ENCODE measurements around the gene STAT1.

STAT1 gene

GRCh38 chr2:190978389-190979053 is 35.5 kb downstream of the STAT1 start:
- Histone ChIP-seq H3K4me1 (ENCODE audit: control insufficient read depth, insufficient read depth, low read length) (no peaks in the 10 kb centered on the region), H3K9me3 (replicated peaks; ENCODE audit: low read length) (no peaks in the 10 kb centered on the region), H3K9ac (ENCODE audit: low read depth, low read length) (no peak overlapping the region), H3K4me3 (ENCODE audit: low read length) (no peak overlapping the region), H3K27me3 (ENCODE audit: control insufficient read depth, insufficient read depth, low read length) (no peaks in the 10 kb centered on the region), H3K4me2 (ENCODE audit: low read length) (no peak overlapping the region), H3K36me3 (ENCODE audit: insufficient read depth, low read length) (peaks cover 98% of the 10 kb centered on the region)

- peaks cover 98% of the 10 kb centered on the region for H3K36me3 ChIP-seq (ENCODE audit: insufficient read depth, low read length)
- H3K4me3 ChIP-seq (ENCODE audit: low read length) = no peak overlapping the region
- H3K27me3 ChIP-seq (ENCODE audit: control insufficient read depth, insufficient read depth, low read length) = no peaks in the 10 kb centered on the region
- no peak overlapping the region for H3K9ac ChIP-seq (ENCODE audit: low read depth, low read length)
- no peak overlapping the region for H3K4me2 ChIP-seq (ENCODE audit: low read length)
- H3K9me3 ChIP-seq (replicated peaks; ENCODE audit: low read length) = no peaks in the 10 kb centered on the region
- no peaks in the 10 kb centered on the region for H3K4me1 ChIP-seq (ENCODE audit: control insufficient read depth, insufficient read depth, low read length)
Measured at GRCh38 chr2:190977505-190977904, 36.5 kb downstream of the STAT1 start.

DNA sequence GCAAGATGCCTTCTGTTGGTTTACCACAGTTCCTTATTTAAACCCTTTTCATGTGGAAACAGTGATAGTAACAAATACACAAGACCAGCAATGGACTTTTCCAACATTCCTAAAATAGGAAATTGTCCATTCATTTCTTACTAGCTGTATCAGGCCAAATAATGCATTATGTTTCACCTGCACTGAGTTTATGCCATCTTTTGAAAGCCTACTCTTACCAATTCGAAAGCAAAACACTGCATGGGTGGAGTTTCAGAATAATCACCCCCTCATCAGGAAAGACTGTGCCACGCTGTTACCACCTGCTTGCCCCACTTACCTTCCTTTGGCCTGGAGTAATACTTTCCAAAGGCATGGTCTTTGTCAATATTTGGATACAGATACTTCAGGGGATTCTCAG is 37.5 kb downstream of the STAT1 start:
- Histone ChIP-seq H3K9ac (ENCODE audit: low read depth, low read length) (no peak overlapping the region), H3K9me3 (replicated peaks; ENCODE audit: low read length) (no peaks in the 10 kb centered on the region), H3K27me3 (ENCODE audit: control insufficient read depth, insufficient read depth, low read length) (no peaks in the 10 kb centered on the region), H3K4me3 (ENCODE audit: low read length) (no peak overlapping the region), H3K36me3 (ENCODE audit: insufficient read depth, low read length) (peaks cover 94% of the 10 kb centered on the region), H3K4me1 (ENCODE audit: control insufficient read depth, insufficient read depth, low read length) (no peaks in the 10 kb centered on the region), H3K4me2 (ENCODE audit: low read length) (no peak overlapping the region)

DNA sequence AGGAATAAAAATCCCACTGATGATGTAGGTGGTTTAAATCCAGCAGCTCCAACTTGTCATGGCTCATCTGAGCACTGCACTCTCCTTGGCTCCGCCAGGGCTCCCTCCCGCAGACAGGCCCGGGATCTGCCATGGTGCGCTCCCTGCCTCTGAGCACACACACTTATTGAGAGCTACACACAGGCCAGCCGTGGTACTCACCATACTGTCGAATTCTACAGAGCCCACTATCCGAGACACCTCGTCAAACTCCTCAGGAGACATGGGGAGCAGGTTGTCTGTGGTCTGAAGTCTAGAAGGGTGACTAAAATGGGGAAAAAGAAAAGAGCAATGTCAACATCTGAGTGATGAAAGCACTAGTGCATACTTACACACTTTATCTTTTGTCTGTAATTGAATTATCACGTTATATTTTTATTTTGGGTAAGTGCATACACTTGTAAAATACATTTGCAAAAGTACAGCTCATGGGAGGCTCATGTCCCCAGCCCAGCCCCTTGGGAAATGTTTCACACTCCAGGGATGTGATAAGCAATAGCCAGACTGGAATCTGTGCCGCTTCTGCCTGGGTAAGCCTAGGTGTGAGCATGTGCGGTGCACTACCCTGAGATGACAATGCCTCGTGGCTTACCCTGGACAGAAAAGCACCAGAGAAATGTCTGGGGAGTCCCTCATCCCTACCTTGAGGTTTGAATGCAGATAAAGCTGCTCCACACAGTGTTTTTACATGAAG is 39.2 kb downstream of the STAT1 start:
- H3K36me3 ChIP-seq (ENCODE audit: insufficient read depth, low read length) = peaks cover 94% of the 10 kb centered on the region
- no peaks in the 10 kb centered on the region for H3K9me3 ChIP-seq (replicated peaks; ENCODE audit: low read length)
- no peaks in the 10 kb centered on the region for H3K27me3 ChIP-seq (ENCODE audit: control insufficient read depth, insufficient read depth, low read length)
- H3K4me2 ChIP-seq (ENCODE audit: low read length) = no peak overlapping the region
- no peak overlapping the region for H3K9ac ChIP-seq (ENCODE audit: low read depth, low read length)
- H3K4me3 ChIP-seq (ENCODE audit: low read length) = no peak overlapping the region
- no peaks in the 10 kb centered on the region for H3K4me1 ChIP-seq (ENCODE audit: control insufficient read depth, insufficient read depth, low read length)

DNA sequence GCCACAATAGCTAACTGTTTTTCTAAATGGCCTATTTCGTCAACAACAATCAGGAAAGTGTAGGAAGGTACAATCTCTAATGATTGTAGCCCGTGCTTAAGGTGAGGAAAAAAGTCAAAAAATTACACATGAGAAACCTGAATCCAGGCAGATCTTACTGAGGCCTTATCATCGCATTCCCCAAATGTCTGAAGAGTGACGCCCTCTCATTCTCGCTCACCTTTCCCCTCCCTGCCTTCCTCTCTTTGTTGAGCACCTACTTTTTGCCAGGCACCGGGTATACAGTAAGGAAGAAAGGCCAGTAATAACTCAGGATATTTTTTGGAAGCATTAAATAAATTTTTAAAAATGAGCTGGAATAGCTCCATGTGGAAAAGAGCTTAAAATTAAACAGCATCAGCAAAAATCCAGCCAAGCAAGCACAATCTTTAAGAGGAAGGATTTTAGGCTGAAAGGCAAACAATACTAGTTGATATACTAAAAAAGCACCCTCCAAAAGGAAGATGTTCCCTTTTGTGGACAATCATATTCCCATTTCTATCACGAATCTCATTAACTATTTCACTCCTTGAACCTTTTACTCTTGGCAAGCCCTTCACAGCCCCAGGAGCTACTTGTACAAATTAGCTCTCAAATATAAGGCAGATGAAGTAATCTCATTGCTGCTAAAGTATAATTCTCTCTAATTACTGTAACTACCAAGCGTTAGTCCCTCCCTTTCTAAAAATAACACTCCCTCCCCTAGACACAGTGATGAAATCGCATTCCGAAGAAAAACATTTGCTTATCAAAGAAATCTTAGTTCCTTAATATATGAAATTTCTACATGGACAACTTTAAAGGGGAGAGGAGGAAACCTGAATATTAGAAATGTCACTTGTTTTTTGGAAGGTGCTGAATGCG is 40.0 kb downstream of the STAT1 start:
- Histone ChIP-seq H3K9me3 (replicated peaks; ENCODE audit: low read length) (no peaks in the 10 kb centered on the region), H3K9ac (ENCODE audit: low read depth, low read length) (no peak overlapping the region), H3K4me2 (ENCODE audit: low read length) (no peak overlapping the region), H3K4me1 (ENCODE audit: control insufficient read depth, insufficient read depth, low read length) (no peaks in the 10 kb centered on the region), H3K36me3 (ENCODE audit: insufficient read depth, low read length) (peaks cover 93% of the 10 kb centered on the region), H3K27me3 (ENCODE audit: control insufficient read depth, insufficient read depth, low read length) (no peaks in the 10 kb centered on the region), H3K4me3 (ENCODE audit: low read length) (no peak overlapping the region)

GRCh38 chr2:190973262-190973661 is 40.7 kb downstream of the STAT1 start:
- no peaks in the 10 kb centered on the region for H3K4me1 ChIP-seq (ENCODE audit: control insufficient read depth, insufficient read depth, low read length)

GRCh38 chr2:190972846-190973245 is 41.1 kb downstream of the STAT1 start:
- Histone ChIP-seq H3K27me3 (ENCODE audit: control insufficient read depth, insufficient read depth, low read length) (no peaks in the 10 kb centered on the region), H3K4me2 (ENCODE audit: low read length) (no peak overlapping the region), H3K9ac (ENCODE audit: low read depth, low read length) (no peak overlapping the region), H3K4me1 (ENCODE audit: control insufficient read depth, insufficient read depth, low read length) (no peaks in the 10 kb centered on the region), H3K9me3 (replicated peaks; ENCODE audit: low read length) (no peaks in the 10 kb centered on the region), H3K36me3 (ENCODE audit: insufficient read depth, low read length) (peaks cover 91% of the 10 kb centered on the region), H3K4me3 (ENCODE audit: low read length) (no peak overlapping the region)

More at GRCh38 chr2:190973262-190973661, 40.7 kb downstream of the STAT1 start:
- Histone ChIP-seq H3K9ac (ENCODE audit: low read depth, low read length) (no peak overlapping the region), H3K27me3 (ENCODE audit: control insufficient read depth, insufficient read depth, low read length) (no peaks in the 10 kb centered on the region), H3K4me2 (ENCODE audit: low read length) (no peak overlapping the region), H3K36me3 (ENCODE audit: insufficient read depth, low read length) (peaks cover 90% of the 10 kb centered on the region), H3K9me3 (replicated peaks; ENCODE audit: low read length) (no peaks in the 10 kb centered on the region), H3K4me3 (ENCODE audit: low read length) (no peak overlapping the region)

- Histone ChIP-seq H3K36me3 (ENCODE audit: insufficient read depth, low read length) (peaks cover 91% of the 10 kb centered on the region), H3K9me3 (replicated peaks; ENCODE audit: low read length) (no peaks in the 10 kb centered on the region), H3K4me3 (ENCODE audit: low read length) (no peak overlapping the region), H3K4me1 (ENCODE audit: control insufficient read depth, insufficient read depth, low read length) (no peaks in the 10 kb centered on the region), H3K4me2 (ENCODE audit: low read length) (no peak overlapping the region), H3K9ac (ENCODE audit: low read depth, low read length) (no peak overlapping the region), H3K27me3 (ENCODE audit: control insufficient read depth, insufficient read depth, low read length) (no peaks in the 10 kb centered on the region)
Measured at GRCh38 chr2:190972213-190972612, 41.8 kb downstream of the STAT1 start.

GRCh38 chr2:190970873-190971506 is 43.0 kb downstream of the STAT1 start:
- H3K4me3 ChIP-seq (ENCODE audit: low read length) = no peak overlapping the region

GRCh38 chr2:190970160-190970559 is 43.8 kb downstream of the STAT1 start:
- H3K9me3 ChIP-seq (replicated peaks; ENCODE audit: low read length) = no peaks in the 10 kb centered on the region
- H3K4me2 ChIP-seq (ENCODE audit: low read length) = no peak overlapping the region
- H3K4me3 ChIP-seq (ENCODE audit: low read length) = no peak overlapping the region
- no peak overlapping the region for H3K9ac ChIP-seq (ENCODE audit: low read depth, low read length)
- H3K4me1 ChIP-seq (ENCODE audit: control insufficient read depth, insufficient read depth, low read length) = no peaks in the 10 kb centered on the region
- no peaks in the 10 kb centered on the region for H3K27me3 ChIP-seq (ENCODE audit: control insufficient read depth, insufficient read depth, low read length)
- peaks cover 85% of the 10 kb centered on the region for H3K36me3 ChIP-seq (ENCODE audit: insufficient read depth, low read length)

More at GRCh38 chr2:190970873-190971506, 43.0 kb downstream of the STAT1 start:
- Histone ChIP-seq H3K9me3 (replicated peaks; ENCODE audit: low read length) (no peaks in the 10 kb centered on the region), H3K9ac (ENCODE audit: low read depth, low read length) (no peak overlapping the region), H3K36me3 (ENCODE audit: insufficient read depth, low read length) (peaks cover 85% of the 10 kb centered on the region), H3K4me1 (ENCODE audit: control insufficient read depth, insufficient read depth, low read length) (no peaks in the 10 kb centered on the region), H3K4me2 (ENCODE audit: low read length) (no peak overlapping the region), H3K27me3 (ENCODE audit: control insufficient read depth, insufficient read depth, low read length) (no peaks in the 10 kb centered on the region)

GRCh38 chr2:190968522-190968921 is 45.4 kb downstream of the STAT1 start:
- H3K9me3 ChIP-seq (replicated peaks; ENCODE audit: low read length) = no peaks in the 10 kb centered on the region
- H3K4me3 ChIP-seq (ENCODE audit: low read length) = no peak overlapping the region
- H3K4me2 ChIP-seq (ENCODE audit: low read length) = no peak overlapping the region
- no peak overlapping the region for H3K9ac ChIP-seq (ENCODE audit: low read depth, low read length)
- no peaks in the 10 kb centered on the region for H3K27me3 ChIP-seq (ENCODE audit: control insufficient read depth, insufficient read depth, low read length)
- peaks cover 83% of the 10 kb centered on the region for H3K36me3 ChIP-seq (ENCODE audit: insufficient read depth, low read length)
- H3K4me1 ChIP-seq (ENCODE audit: control insufficient read depth, insufficient read depth, low read length) = no peaks in the 10 kb centered on the region

Measured in skeletal muscle satellite cell (primary cell).